Heart left ventricle (tissue), 13 donors: ENCODE data around the gene SHMT2.

Experiments
- CTCF ChIP-seq, 12 donors: fragments of 200-600 bp; sonication (generic) in 4 of 12; IDR thresholded peaks; one replicate each; pipeline versions ENCODE4 v1.5.0 to v1.8.0; 2018 to 2022; ENCODE audit warnings: antibody characterized with exemption in 12 of 12, mild to moderate bottlenecking in 5 of 12
- POLR2A ChIP-seq, 2 donors: fragments of 450-650 bp; IDR thresholded peaks; one replicate each; pipeline ENCODE4 v1.6.1; 2017; ENCODE audit warnings: antibody characterized with exemption in 2 of 2, mild to moderate bottlenecking in 2 of 2, moderate library complexity in 2 of 2
- donor health status: ischemic (EF 13 %, LVEDD 7.1; RV severe dilation, severe dysfunction).
- donor health status: DM: no; HTN: yes; CAD: no.
- donor health status: DM: no; HTN: no; CAD: no.
- donor health status: ischemic (EF 25% LVEDD 6.9; RV normal size, moderate dysfunction).
- donor health status: ischemic (EF 25% LVEDD 5.7; RV mildly dilated, moderate dysfunction).
- donor health status: ischemic (EF 35%, LVEDD 5.7; RV mildly dilated, moderate dysfunction).
- donor health status: nonischemic (EF 11% LVEDD 7.7; RV severe dilation, severe dysfunction).
- donor health status: DM: yes; HTN: yes; CAD: no.
- donor health status: PGD.
- donor health status: ischemic (EF 29% LVEDD 5.4; RV normal size, mild dysfunction).
- donor health status: nonischemic (EF 23%, LVEDD 6.1; RV moderate dilation, normal function).

- no peak for TF ChIP-seq CTCF (IDR thresholded peaks at IDR 0.05)
- TF ChIP-seq POLR2A (IDR thresholded peaks at IDR 0.05) = no peak
These were observed 35.7 kb upstream of the SHMT2 start for GRCh38 chr12:57193706-57194245.
